GM19023 (cell line): Measurements from ENCODE around the gene SRSF10.
"Not testable (repeated sequence)": the region's sequence is repeated elsewhere in the genome, so short reads cannot be mapped to it uniquely, and the experiment has no call there.

Experiments
- ATAC-seq: cut with Tn5 transposase; IDR thresholded peaks from one replicate; pipeline ENCODE4 v1.9.1; 2021; ENCODE audit warnings: mild to moderate bottlenecking, moderate library complexity; ENCODE audit not compliant: unreplicated experiment

SRSF10 gene

DNA sequence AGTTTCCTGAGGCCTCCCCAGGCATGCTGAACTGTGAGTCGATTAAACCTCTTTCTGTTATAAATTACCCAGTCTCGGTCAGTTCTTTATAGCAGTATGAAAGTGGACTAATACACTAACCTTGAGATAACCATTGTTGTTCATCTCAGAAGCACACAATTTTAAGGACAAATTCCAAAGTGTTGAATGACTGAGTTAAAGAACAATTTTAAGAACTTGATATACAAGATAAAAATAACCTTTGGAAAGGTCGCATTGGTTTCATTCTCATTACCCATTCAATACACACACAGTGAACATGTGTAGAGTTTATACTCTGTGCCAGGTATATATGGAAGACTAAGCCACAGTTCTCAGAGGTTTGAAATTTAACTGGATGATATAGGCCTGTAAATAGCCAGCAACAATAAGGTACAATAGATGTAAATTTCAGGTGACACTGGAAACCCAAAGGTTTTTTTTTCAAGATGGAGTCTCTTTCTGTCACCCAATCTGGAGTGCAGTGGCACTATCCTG lies 19.1 kb upstream of the SRSF10 start:
- no peak for ATAC-seq

DNA sequence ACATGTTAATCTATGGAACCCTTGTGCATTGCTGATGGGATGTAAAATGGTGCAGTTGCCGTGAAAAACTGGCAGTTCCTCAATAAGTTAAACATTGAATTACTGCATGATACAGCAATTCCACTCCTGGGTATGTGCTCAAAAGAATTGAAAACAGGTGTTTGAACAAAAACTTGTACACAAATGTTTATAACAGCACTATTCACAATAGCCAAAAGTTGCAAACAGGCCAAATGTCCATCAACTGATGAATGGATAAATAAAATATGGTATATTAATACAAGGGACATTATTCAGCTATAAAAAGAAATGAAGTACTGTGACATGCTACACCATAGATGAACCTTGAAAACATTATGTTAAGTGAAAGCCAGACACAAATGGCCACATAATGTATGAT lies 17.7 kb upstream of the SRSF10 start:
- no peak for ATAC-seq

DNA sequence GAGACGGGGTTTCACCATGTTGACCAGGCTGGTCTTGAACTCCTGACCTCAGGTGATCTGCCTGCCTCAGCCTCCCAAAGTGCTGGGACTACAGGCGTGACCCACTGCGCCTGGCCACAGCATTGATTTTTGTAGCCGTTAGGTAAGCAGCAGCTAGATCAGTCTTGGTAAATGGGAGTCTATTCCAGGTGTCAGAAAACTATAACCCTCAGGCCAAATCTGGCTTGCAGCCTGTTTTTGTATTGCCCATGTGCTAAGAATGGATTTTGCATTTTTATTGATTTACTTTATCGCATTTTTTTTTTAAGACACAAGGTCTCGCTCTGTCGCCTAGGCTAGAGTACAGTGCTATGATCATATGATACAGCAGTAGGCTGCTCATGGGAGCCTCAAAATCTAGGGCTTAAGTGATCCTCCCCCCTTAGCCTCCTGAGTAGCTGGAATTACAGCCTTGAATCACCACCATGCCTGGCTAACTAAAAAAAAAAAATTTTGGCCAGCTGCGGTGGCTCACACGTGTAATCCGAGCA lies 16.6 kb upstream of the SRSF10 start:
- no peak for ATAC-seq

DNA sequence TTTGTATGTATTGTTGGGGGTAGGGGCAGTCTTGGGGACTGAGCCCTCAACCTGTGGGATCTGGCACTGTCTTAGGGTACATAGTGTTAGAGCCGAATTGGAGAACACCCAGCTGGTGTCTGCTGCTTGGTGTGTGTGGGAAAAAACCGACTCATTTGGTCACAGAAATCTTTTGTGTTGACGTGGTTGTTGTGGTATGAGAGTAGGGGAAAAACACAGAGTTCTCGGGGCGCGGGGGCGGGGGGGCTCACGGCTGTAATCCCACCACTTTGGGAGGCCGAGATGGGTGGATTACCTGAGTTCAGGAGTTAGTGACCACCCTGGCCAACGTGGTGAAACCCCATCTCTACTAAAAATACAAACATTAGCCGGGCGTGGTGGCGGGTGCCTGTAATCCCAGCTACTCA lies 15.3 kb upstream of the SRSF10 start:
- no peak for ATAC-seq

DNA sequence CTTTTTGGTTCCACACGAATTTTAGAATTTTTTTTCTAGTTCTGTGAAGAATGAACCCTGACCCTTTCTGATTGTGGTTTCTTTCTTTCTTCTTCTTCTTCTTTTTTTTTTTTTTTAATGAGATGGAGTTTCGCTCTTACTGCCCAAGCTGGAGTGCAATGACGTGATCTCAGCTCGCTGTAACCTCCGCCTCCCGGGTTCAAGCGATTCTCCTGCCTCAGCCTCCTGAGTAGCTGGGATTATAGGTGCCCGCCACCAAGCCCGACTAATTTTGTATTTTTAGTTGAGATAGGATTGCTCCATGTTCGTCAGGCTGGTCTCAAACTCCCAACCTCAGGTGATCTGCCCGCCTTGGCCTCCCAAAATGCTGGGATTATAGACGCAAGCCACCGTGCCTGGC lies 11.9 kb upstream of the SRSF10 start:
- ATAC-seq = not testable (repeated sequence)

DNA sequence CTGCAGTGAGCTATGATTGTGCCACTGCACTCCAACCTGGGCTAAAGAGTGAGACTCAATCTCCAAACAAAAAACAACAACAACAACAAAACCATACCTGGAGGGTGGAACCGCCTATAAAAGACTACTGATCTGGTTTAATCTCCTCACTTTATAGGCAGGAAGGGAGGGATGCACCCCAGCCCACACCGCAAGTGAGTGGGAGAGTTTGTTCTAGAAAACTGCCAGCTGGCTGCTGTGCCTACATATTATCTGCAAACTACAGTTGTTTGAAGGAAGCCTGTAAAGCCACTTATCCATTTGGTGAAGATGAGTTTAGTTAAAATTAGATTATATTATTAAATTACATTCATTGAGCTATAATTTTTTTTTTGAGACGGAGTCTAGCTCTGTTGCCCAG lies 9.1 kb upstream of the SRSF10 start:
- ATAC-seq = no peak

DNA sequence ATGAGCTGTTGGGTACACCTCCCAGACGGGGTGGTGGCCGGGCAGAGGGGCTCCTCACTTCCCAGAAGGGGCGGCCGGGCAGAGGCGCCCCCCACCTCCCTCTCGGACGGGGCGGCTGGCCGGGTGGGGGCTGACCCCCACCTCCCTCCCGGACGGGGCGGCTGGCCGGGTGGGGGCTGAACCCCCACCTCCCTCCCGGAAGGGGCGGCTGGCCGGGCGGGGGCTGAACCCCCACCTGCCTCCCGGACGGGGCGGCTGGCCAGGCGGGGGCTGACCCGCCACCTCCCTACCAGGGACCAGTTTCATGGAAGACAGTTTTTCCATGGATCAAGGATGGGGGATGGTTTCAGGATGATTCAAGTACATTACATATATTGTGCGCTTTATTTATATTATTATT lies 6.9 kb upstream of the SRSF10 start:
- ATAC-seq = not testable (repeated sequence)

DNA sequence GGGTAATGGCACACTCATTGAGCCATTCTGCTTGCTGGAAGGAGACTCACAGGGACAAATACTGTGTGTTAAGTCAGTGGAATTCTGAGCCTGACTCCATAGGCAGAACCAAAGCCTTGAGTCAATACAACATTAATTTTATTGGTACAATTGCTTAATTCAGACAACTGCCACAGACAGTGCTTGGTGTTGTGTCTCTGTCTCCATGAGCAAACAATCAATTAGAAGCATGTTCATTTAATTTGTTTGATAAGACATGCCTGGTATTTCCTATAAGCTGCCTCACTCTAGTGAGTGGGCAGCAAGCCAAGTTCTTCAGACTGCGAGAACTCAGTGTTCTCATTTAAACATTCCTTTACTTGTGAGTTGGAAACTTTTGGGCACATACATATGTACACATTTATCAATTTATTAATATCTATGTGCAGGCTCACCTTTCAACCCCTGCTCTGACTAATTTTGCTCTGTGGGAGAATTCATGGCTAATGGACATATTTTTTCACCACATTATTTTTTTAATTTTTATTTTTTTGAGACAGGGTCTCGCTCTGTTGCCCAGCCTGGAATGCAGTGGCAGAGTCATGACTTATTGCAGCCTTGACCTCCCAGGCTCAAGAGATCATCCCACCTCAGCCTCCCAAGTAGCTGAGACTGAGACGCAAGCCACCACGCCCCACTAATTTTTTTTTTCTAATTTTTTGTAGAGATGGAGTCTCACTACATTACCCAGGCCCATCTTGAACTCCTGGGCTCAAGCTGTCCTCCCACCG lies 4.5 kb upstream of the SRSF10 start:
- ATAC-seq = no peak

DNA sequence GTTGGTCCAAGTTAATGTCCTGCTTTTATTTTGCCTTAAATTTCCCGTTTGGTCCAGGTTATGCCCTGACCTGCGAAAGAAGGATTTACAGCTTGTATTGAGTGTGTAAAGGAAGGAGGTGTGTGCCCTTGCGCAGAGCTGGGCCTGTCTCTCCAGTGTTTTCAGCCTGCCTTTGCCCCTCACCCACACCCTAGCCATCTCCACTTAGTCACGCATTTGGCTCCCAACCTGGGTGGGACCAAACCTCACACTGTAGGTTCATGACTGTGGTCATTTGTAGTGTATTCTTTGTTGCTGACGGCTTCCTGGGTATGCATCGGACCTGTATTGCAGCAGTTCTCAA lies 572 bp upstream of the SRSF10 start:
- no peak for ATAC-seq

DNA sequence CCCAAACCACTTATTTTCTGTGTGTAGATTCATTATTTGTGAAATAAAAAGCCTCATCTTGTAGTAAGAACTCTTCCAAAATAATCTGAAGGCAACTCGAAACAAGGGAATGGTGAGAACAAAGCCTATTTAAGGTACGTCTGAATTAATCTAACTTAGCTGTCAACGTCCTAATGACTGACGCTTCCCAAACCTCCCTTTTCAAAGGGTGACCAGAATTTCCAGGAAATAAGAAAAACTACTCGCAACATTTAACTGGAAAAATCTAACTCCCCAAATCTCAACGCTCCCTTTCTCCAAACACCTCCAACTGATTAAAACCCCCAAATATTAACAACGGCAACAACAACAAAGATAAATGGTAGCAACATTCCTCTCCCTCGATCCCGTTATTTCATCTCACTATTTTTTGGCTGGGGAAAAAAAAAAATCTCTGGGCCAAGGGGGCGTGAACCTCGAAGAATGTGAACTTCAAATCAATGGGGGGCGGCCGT lies 693 bp downstream of the SRSF10 start:
- no peak for ATAC-seq

DNA sequence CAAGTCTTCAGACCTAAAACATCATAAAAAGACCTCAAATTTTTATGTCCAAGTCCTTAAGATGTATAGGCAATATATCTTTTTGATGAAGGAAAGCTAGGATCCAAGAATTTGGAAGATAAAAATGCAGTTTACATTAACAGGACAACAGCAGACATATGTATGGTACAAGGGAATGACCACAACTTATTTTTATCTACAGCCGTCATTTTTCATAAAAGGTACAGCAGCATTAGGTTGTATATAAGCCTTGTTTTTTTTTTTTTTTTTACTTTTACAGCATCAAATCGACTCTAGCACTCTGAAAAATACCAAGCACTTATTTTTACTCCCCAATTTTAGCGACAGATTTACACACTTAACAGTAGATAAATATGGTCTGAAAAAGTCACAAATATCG lies 1.3 kb downstream of the SRSF10 start:
- no peak for ATAC-seq

DNA sequence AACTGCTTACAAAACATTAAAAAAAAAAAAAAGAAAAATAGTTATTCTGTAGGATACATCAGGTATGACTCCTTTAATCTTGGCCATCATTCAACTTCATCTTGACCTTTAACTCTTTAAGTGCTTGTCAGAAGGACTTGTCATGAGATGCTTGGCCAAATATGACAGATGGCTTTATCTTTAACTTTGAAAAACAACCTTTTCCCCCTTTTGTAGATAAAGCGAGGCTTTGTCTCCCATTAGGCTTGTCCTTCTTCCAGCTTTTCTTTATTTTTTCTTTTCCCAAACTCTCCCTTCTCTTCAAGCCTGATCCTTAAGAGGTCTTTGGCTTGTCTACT lies 2.3 kb downstream of the SRSF10 start:
- no peak for ATAC-seq

DNA sequence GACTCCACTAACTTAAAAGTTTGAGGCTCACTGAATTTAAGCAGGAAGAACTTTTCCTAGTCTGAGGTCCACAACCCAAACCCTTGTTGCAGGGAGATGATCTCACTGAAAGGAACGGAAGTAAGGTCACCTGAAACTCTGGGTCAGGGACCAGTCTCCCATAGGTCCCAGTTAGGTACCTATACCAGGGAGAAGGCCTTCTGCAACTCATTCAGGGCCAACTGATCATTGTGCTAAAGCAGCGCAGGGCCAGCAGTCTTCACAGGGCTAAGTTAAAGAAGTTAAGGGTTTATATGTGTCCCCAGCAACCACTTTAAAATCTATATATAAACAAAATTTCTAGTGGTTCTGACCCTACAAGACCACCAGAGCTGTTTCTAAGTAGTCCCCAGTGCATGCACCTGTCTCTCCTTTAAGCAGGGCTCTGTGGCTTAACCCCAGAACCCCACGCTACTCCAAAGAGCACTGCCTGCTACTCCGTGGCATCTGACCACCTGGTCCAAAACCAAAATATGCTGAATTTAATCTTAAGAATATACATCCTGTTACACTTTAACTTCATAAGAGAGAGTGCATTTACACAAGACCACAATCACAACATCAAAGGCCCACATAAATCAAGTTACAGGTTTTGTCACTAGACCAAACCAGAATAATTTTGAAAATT lies 2.8 kb downstream of the SRSF10 start:
- ATAC-seq = no peak

DNA sequence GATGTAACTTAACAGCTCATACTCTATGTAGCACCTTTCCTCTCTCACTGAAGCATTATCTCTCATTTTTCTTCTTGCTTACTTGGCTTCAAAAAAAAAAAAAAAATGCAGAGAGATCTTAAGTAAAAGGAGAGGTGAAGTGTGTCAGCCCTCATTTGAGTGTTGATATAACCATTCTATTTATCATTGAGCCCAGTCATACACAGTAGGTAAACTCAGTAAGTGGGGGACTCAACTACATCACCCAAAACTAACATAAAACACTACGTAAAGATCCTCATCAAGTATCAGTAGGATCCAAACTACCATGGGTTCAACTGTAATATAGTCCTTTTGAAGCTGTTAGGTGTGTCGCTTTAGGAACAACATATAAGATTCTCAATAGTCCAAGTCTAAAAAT lies 12.3 kb downstream of the SRSF10 start:
- no peak for ATAC-seq

DNA sequence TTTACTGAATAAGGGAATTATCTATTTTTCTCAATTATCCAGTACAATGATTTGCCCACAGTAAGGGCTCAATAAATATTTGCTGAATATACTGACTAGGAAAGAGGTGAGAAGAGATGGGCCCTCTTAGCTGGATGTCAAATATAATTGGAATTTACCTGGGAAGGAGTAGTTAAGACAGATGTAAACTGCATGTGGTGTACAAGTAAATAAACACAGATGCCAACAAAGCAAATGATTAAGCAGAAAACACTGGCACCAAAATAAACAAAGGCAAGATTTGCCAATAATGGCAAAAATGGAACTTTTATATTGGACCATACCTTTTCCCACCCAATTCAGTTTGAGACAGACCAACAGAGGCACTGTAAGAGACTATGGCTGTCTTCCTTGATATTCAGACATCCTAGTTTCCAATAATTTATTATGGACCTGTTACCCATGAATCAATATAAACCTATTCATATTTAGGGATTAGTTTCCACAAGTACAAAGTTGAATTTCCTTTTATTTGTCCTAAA lies 13.1 kb downstream of the SRSF10 start:
- ATAC-seq = no peak

DNA sequence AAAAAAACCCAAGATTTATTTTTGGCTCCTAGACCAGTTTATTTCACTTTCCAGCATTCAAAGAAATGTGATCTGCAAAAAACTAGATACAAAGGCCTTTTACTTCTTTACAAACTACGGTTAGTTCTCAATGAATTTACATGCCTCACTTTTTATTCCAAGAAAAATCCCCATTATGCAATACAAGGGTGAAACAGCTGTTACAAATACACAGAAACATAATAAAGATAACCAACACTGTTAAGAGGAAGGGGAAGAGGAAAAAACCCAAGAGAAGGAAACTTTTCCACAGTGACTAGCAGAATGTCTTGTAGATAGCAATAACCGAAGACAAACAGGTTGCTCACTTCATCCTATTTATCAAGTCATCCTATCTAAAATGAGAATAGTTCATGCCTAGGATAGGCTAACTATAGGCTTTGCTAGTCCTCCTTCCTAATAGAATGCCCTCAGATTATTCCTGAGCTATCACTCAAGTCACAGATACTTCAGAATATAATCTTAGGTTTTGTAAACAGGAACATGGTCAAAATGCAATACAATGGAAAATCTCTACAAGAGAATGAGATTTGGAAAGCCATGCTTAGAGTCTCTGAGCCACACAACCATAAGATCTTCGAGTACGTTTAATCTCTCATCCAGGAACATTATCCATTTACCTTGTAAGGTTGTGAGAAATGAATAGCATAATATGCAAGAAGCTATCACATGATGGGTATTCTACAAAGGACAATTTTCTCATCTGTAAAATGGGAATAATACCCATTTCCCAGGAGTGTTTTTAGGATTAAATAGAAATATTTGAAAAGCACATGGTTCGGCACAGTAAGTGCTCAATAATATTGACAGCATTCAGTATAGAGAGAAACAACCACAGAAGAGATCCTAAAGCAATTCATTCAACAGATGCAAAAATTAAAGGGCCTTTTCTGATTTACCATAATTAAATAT lies 15.1 kb downstream of the SRSF10 start:
- no peak for ATAC-seq

DNA sequence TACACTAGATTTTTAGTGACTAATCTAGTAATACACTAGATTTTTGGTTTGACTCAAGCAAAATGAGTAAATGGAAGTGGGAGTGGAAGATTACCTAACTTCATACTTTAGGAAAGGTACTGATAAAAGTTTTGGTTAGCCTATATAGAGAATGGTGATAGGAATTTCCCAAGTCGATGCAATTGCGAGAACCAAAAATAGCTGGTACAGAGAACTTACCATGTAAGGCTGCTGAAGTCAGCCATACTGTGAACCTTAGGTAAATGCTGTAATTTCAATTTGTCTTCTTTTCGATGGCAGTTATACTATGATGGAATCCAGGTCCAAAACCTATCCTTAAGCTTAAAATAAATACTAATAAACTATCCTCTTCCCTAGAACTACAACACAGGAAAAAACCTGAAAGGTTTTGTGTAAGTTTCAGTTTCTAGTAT lies 15.9 kb downstream of the SRSF10 start:
- ATAC-seq = no peak

DNA sequence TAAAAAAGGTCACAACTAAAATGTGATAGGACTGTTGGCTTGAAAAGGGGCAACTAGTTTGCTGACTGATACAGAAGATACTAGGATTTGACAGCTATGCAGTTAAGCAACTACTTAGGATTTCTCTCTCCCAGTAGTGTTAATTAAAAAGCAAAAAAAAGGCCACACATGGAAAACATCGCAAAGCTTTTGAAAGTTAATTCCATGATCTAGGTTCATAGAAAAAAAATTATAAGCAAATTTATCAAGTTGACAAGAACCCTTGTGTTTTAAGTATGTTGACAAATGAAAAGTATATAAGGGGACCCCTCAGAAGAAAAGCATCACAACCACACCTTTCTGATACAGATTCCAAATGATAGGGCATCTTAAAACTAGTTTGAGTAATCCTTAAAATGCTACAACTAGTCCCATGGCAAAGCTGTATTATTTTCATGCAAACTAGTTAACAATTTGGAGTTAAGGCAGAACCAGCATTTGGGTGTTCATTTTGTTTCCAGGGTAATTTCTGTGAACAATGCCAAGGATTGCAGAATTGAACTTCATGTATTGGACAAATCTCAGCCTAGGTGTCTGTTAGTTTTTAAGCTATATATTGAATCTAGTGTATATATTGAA lies 16.4 kb downstream of the SRSF10 start:
- no peak for ATAC-seq

DNA sequence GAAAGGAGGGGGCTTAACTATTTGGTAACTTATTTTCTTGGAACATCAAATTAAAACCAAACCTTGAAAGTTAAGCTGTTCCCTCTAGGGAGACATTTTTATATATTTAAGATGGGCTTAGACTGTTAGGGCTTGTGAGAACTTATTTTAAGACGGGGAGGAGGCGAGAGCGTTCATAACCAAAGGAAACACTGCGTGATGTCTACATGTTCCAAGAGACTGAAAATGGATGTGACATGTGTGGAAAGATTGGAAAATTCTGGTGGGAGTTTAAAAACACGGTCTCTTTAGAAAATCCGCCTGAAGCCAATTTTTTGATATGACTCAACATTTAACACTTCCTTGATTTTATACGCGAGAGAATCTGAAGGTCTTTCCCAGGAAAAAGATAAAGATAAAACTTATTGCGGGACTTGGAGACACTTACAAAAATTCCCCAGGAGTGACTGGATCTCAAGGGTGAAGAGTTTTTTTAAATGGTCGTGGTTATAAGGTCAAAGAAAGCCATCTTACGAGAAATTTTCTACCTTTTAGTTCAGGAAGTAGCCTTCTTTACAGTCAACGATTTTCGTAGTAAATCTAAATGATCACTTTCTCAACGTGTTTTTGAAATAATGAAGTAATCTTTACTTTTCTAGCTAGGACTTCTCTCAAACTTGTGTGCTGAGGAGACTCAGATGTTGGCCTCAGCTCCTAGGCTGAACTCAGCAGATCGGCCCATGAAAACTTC lies 19.7 kb downstream of the SRSF10 start:
- no peak for ATAC-seq
